ENCODE measurements around the gene IRF2BPL. TPM values are rescaled to one million over a fixed set of nuclear protein-coding genes. Genes with fewer than 3 reads are reported as not detected.

The IRF2BPL gene
- total RNA-seq, 1 donor from 2014 or later = 8.6 TPM

DNA sequence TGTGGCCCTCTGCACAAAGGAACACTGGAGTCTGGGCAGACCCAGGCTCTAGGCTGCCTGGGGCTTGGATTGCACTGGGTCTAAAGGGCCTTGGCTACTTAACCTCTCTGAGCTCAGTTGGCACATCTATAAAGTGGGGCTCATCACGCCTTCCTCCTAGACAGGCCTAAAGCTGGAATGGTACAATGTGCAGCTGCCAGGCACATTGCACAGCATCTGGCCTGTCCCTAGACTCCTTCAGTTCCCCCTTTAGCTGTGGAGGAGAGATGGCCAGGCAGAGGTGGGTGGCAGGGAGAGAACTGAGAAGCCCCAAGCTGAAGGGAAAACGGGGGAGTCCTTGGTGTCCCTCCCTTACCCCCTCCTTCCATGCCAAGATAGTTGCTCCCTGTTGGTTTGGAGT is 10.8 kb downstream of the IRF2BPL start:
- DNase-seq (ENCODE audit: low spot score) = no peak
- Mint-ChIP-seq H3K27me3 (ENCODE audit: unreplicated experiment) (peaks cover 6% of the 10 kb centered on the region), H3K4me1 (ENCODE audit: unreplicated experiment) (no peaks in the 10 kb centered on the region), H3K4me3 (ENCODE audit: unreplicated experiment) (no peak overlapping the region), H3K27ac (ENCODE audit: unreplicated experiment) (no peak overlapping the region), H3K9me3 (ENCODE audit: unreplicated experiment) (no peaks in the 10 kb centered on the region), H3K36me3 (ENCODE audit: low read depth, unreplicated experiment) (no peaks in the 10 kb centered on the region)
- TF ChIP-seq, protein P1, sequence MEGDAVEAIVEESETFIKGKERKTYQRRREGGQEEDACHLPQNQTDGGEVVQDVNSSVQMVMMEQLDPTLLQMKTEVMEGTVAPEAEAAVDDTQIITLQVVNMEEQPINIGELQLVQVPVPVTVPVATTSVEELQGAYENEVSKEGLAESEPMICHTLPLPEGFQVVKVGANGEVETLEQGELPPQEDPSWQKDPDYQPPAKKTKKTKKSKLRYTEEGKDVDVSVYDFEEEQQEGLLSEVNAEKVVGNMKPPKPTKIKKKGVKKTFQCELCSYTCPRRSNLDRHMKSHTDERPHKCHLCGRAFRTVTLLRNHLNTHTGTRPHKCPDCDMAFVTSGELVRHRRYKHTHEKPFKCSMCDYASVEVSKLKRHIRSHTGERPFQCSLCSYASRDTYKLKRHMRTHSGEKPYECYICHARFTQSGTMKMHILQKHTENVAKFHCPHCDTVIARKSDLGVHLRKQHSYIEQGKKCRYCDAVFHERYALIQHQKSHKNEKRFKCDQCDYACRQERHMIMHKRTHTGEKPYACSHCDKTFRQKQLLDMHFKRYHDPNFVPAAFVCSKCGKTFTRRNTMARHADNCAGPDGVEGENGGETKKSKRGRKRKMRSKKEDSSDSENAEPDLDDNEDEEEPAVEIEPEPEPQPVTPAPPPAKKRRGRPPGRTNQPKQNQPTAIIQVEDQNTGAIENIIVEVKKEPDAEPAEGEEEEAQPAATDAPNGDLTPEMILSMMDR (IDR thresholded peaks at IDR 0.05; ENCODE audit: unreplicated experiment) = no peak

GRCh38 chr14:77014734-77015133 is 13.8 kb downstream of the IRF2BPL start:
- Mint-ChIP-seq H3K36me3 (ENCODE audit: low read depth, unreplicated experiment) (no peaks in the 10 kb centered on the region), H3K4me3 (ENCODE audit: unreplicated experiment) (no peak overlapping the region), H3K27ac (ENCODE audit: unreplicated experiment) (no peak overlapping the region), H3K9me3 (ENCODE audit: unreplicated experiment) (no peaks in the 10 kb centered on the region), H3K27me3 (ENCODE audit: unreplicated experiment) (peaks cover 9% of the 10 kb centered on the region), H3K4me1 (ENCODE audit: unreplicated experiment) (no peaks in the 10 kb centered on the region)
- DNase-seq (ENCODE audit: low spot score) = no peak
- TF ChIP-seq, protein P1 (IDR thresholded peaks at IDR 0.05; ENCODE audit: unreplicated experiment) = no peak

GRCh38 chr14:77014004-77014604 is 14.4 kb downstream of the IRF2BPL start:
- Mint-ChIP-seq H3K27me3 (ENCODE audit: unreplicated experiment) (peaks cover 9% of the 10 kb centered on the region), H3K27ac (ENCODE audit: unreplicated experiment) (no peak overlapping the region), H3K36me3 (ENCODE audit: low read depth, unreplicated experiment) (no peaks in the 10 kb centered on the region), H3K4me3 (ENCODE audit: unreplicated experiment) (no peak overlapping the region), H3K9me3 (ENCODE audit: unreplicated experiment) (no peaks in the 10 kb centered on the region), H3K4me1 (ENCODE audit: unreplicated experiment) (no peaks in the 10 kb centered on the region)
- TF ChIP-seq, protein P1 (IDR thresholded peaks at IDR 0.05; ENCODE audit: unreplicated experiment) = no peak
- no peak for DNase-seq (ENCODE audit: low spot score)

- TF ChIP-seq, protein P1 (IDR thresholded peaks at IDR 0.05; ENCODE audit: unreplicated experiment) = no peak
- no peaks in the 10 kb centered on the region for H3K9me3 Mint-ChIP-seq (ENCODE audit: unreplicated experiment)
- peaks cover 14% of the 10 kb centered on the region for H3K27me3 Mint-ChIP-seq (ENCODE audit: unreplicated experiment)
- peaks cover 4% of the 10 kb centered on the region for H3K36me3 Mint-ChIP-seq (ENCODE audit: low read depth, unreplicated experiment)
- H3K4me1 Mint-ChIP-seq (ENCODE audit: unreplicated experiment) = no peaks in the 10 kb centered on the region
- no peak overlapping the region for H3K4me3 Mint-ChIP-seq (ENCODE audit: unreplicated experiment)
- DNase-seq (ENCODE audit: low spot score) = no peak
- no peak overlapping the region for H3K27ac Mint-ChIP-seq (ENCODE audit: unreplicated experiment)
These were observed 16.2 kb downstream of the IRF2BPL start for GRCh38 chr14:77012193-77012765.

DNA sequence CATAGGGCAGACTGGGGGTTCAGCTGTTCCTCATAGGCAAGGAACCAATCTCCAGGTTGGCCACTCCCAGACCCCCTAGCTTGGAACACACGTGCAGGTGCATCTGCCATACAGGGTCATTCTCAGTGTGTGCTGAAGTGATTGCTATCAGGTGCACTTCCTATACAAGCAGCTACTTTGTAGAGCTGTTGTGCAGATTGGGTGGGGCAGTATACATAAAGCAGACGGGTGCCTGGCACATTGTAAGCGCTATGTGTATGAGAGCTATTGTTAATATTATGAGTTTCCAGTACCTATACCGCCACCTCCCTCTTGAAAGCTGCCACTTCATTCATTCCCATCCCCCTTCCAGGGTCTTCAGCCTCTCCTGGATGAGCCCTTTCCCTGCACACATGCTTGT is 17.3 kb downstream of the IRF2BPL start:
- peaks cover 16% of the 10 kb centered on the region for H3K27me3 Mint-ChIP-seq (ENCODE audit: unreplicated experiment)
- DNase-seq (ENCODE audit: low spot score) = no peak
- TF ChIP-seq, protein P1 (IDR thresholded peaks at IDR 0.05; ENCODE audit: unreplicated experiment) = no peak
- peaks cover 4% of the 10 kb centered on the region for H3K36me3 Mint-ChIP-seq (ENCODE audit: low read depth, unreplicated experiment)
- no peaks in the 10 kb centered on the region for H3K4me1 Mint-ChIP-seq (ENCODE audit: unreplicated experiment)
- H3K27ac Mint-ChIP-seq (ENCODE audit: unreplicated experiment) = no peak overlapping the region
- no peaks in the 10 kb centered on the region for H3K9me3 Mint-ChIP-seq (ENCODE audit: unreplicated experiment)
- no peak overlapping the region for H3K4me3 Mint-ChIP-seq (ENCODE audit: unreplicated experiment)

Measured in endothelial cell (in vitro differentiated cells).